Bone marrow (tissue), 2 donors: ENCODE results near the gene AK5.
A peak's percentile ranks its signal among the peaks of the same experiment; 100 is the strongest.

Experiments
- DNase-seq, 2 donors: peaks; one replicate each; lab custom pipeline; 2025; lab: John Stamatoyannopoulos, UW

AK5 gene

DNA sequence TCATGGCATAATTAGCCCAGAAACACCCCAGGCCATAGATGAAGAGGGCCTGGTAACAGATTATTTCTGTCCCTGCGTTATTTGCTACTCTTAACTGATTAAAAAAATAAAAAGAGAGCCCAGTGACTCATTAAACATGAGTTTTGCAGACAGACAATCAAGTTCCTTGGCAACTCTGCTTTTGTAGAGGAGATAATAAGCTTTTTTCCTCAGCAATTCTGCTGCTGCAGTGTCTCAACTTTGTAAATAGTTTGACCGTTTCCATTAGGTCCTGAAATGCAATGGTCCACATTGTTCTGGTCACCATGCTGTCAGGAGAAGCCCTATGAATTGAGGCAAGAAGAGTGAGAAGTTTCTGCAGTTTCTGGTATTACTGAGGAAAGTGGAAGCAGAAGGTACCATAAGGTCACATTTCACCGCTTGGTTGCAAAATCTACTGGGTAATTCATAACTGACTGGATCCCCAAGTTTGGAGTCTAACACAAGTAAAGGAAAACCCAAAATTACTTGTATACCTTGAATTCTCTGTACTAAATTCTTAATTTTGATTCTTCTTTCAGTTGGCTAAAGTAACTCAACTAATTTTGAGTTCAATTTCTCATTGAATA lies 261.1 kb downstream of the AK5 start:
- DNase-seq: no peak

GRCh38 chr1:77543822-77544448 lies 262.1 kb downstream of the AK5 start:
- DNase-seq: no peak

DNA sequence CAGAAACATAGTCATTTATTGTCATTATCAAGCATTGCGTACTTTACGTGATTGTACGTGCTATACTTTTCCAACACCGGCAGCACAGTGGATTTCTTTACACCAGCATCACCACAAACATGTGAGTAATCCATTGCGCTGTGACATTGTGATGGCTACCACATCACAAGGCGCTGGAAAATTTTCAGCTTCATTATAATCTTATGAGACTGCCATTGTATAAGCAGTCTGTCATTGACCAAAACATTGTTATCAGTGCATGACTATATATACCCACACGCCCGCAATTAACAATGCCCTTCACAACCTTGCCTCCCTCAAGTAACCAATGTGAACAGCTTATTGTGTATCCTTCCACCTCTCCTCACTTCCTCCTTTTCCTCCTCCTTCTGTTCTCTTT lies 263.0 kb downstream of the AK5 start:
- no peak for DNase-seq

- DNase-seq: peak in 1 of 2 donors; percentile 17
Measured at GRCh38 chr1:77545970-77546369, 264.2 kb downstream of the AK5 start.

GRCh38 chr1:77546890-77547289 lies 265.1 kb downstream of the AK5 start:
- no peak for DNase-seq

- no peak for DNase-seq
Measured at GRCh38 chr1:77548285-77548684, 266.5 kb downstream of the AK5 start.

DNA sequence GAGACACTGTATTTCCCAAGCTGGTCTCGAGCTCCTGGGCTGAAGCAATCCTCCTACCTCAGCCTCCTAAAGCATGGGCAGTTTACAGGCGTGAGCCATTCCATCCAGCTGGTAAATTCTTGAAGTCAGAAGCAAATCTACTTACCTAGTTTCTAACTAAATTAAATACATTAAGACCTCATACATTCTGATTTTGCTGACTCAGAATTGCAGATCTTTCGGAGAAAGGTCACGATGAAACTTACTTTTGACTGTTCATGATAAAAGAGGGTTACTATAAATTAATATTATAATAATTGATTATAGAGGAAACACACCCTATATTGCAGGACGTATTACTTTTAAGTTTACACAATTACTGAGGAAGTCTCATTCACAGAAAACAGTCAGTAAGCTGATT lies 268.3 kb downstream of the AK5 start:
- no peak for DNase-seq

DNA sequence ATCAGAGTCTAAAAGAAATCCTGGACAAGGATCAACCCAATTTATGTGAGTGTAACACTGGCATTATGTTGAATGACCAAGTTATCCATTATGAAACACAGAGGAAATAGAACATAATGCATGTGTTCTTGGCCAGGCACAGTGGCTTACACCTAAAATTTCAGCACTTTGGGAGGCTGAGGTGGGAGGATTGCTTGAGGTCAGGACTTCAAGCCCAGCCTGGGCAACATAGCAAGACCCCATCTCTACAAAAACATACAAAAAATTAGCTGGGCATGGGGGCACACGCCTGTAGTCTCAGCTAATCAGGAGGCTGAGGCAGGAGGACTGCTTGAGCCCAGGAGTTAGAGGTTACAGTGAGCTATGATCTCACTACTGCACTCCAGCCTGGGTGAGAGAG lies 270.8 kb downstream of the AK5 start:
- no peak for DNase-seq

GRCh38 chr1:77553568-77554291 lies 271.9 kb downstream of the AK5 start:
- DNase-seq: no peak

- peak in 1 of 2 donors; percentile 39 for DNase-seq
Measured at GRCh38 chr1:77556045-77556444, 274.2 kb downstream of the AK5 start.

DNA sequence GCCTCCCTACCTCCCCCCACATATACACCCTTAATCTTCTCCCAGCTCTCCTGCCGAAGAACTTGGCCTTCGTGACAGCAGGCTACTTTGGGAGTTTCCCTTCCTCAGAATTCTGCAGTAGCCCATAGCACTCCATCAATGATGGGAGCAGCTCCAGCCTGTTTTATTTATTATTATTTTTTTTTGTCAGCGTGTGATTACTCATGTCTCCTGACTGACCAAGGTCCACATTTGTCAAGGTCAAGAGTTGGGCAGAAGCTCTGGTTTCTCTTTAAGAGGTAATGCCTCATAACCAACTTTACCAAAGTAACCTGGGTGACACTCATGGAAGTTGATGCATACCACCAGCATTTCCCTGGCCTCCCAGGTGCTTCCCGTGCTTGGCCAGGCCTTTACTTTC lies 275.2 kb downstream of the AK5 start:
- DNase-seq: no peak

DNA sequence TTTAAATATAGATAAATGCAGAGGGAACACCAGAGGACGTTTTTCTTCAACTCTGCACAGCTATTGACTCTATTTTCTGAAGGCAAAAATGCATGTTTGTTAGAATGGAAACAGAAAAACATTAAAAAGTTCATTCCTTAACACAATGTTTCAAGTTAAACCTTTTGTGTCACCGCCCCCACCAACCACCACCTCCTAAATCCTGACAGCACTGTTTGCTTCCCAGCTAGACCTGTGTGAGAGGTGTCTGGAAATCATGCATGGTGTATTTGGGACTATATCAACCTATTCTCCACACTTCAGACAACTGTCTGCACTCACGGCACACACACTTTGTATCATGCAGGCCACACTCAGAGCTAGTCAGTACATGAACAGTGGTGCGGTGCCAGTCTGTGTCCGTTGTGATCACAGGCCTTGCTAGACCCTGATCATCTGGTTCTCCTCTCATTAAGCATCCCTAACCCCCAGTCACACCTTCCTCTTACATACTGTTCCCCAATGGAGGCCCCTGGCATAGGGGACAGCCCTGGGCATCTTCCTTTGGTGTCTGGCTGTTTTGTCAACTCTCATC lies 276.9 kb downstream of the AK5 start:
- DNase-seq: no peak

DNA sequence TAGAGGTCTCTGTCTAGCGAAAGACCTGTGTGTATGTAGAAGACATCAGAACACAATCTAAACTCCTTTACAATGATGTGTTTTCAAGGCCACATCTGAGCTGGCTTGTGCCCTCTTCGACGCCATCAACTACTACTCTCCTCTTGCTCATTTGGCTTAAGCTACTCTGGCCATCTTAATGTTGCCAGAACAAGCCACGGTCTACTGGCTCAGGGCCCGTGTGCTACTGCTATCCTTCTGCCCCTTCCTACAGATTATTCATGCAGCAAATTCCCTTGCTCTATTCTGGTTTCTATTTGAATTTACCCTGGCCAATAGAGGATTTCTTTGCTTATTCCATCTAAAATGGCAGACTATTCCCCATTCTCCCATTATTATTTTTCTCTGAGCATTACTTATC lies 278.9 kb downstream of the AK5 start:
- no peak for DNase-seq

DNA sequence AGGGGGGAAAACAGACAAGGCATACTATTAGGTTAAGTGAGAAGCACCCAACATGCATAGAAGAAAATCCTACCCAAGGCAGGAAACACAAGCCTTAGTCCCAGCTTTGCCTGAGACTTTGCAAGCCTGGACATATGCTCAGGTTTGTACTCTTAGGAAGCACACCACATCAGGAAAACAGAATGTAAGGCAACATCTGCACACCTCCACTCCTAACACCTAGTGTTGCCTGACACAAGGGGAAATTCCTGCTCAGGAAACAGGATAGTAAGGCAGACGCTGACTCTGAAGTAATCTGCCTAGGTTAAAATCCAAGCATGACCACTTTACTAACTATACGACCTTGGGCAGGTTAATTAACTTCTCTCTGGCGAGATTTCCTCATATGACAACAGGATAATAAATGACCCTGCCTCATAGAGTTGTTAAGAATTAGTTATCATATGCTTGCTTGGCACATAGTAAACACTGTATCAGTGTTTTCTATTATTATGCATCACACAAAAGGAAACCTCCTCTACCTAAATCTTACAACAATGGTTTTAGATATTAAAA lies 280.9 kb downstream of the AK5 start:
- DNase-seq: no peak

- DNase-seq: no peak
Measured at GRCh38 chr1:77565321-77565720, 283.5 kb downstream of the AK5 start.

DNA sequence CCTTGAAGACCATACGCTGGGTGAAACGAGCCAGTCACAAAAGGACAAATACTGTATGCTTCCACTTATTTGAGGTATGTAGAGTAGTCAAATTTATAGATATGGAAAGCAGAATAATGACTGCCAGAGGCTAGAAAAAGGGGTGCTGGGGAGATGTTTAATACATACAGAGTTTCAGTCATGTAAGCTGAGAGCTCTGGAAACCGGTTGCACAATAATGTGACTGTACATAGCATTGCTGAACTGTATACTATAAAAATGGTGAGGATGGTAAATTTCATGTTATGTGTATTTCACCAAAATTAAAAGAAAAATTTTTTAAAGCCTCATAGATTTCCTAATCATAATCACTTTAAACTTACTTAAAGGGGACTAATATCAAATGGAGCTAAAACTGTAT lies 289.8 kb downstream of the AK5 start:
- DNase-seq: no peak

DNA sequence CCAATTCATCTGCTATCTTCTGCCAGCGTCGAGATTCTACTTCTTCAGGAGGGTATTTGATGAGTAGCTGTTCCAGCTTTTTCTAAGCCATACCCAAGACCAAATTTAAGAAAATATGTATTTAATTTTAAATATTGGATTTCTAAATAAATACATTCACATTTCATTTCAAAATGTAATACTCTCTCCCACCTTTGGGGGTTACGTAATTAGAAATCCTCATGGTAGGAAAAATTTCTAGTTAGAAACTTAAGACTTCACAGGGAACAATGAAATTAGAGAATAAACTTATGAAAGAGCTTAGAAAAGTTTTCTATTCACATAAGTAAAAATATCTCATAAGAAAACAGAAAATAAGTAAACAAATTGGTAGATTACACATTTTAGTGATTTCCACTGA lies 297.7 kb downstream of the AK5 start:
- DNase-seq: no peak

DNA sequence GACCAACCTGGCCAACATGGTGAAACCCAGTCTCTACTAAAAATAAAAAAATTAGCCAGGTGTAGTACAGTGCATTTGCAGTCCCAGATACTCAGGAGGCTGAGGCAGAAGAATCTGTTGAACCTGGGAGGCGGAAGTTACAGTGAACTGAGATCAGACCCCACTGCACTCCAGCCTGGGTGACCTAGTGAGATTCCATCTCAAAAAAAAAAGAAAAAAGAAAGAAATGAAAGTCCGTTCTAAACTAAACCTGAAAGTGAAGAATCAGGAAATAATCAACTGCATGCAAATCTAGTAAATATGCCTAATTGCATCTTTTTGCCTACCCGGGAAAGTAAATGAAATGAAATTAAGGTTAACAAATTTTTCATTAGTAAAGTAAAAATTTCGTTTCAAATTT lies 301.1 kb downstream of the AK5 start:
- DNase-seq: no peak

GRCh38 chr1:77583483-77583882 lies 301.7 kb downstream of the AK5 start:
- DNase-seq: no peak

DNA sequence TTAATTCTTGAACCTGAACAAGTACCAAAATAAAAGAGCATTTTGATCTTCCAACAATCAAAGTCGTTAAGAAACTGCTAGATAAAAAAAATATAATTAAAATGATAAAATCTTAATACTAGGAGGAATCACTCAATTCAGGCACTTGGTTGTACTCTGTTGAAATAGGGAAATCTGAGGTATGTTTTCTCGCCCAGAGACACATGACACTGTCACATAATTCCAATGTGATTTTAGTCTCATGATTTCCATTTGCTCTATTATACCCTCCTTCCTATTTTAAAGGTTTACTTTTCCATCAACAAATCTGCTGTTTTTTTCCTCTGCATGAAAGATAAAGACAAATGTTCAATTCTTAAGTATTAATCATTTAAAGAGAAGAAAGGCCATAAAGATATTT lies 303.1 kb downstream of the AK5 start:
- no peak for DNase-seq

- no peak for DNase-seq
Measured at GRCh38 chr1:77585610-77586314, 303.9 kb downstream of the AK5 start.

GRCh38 chr1:77589231-77589630 lies 307.4 kb downstream of the AK5 start:
- DNase-seq: no peak
